HCT116 (cell line): Measurements from ENCODE around the gene BST2.

Source experiments
- CTCF ChIP-seq, 3 experiments: fragments of 200-600 bp in 1 of 3; sonication (generic) in 1 of 3; IDR thresholded peaks in 2 of 3; conservative IDR thresholded peaks in 1 of 3; 2 replicates each; pipeline ENCODE4 v1.5.1; 2012 to 2017; ENCODE audit warnings: low read depth in 2 of 3, low read length in 2 of 3, antibody characterized with exemption in 1 of 3, borderline replicate concordance in 1 of 3, control low read depth in 1 of 3, mild to moderate bottlenecking in 1 of 3, mixed read lengths in 1 of 3, mixed run types in 1 of 3, moderate library complexity in 1 of 3; ENCODE audit not compliant: insufficient read depth in 1 of 3
- POLR2A ChIP-seq: IDR thresholded peaks from 2 replicates; pipeline ENCODE4 v1.7.0; 2011; ENCODE audit warnings: borderline replicate concordance; ENCODE audit not compliant: insufficient read depth, insufficient read length; ENCODE audit errors: extremely low read depth
- SIN3A ChIP-seq: IDR thresholded peaks from 2 replicates; pipeline ENCODE4 v1.6.1; 2012; ENCODE audit warnings: low read depth
- SRF ChIP-seq: IDR thresholded peaks from 2 replicates; pipeline ENCODE4 v1.6.1; 2012; ENCODE audit warnings: low read depth
- TCF7L2 ChIP-seq: IDR thresholded peaks from 2 replicates; pipeline ENCODE4 v1.7.0; 2011; ENCODE audit warnings: borderline replicate concordance, inconsistent platforms; ENCODE audit not compliant: insufficient read depth, insufficient read length; ENCODE audit errors: extremely low read depth

DNA sequence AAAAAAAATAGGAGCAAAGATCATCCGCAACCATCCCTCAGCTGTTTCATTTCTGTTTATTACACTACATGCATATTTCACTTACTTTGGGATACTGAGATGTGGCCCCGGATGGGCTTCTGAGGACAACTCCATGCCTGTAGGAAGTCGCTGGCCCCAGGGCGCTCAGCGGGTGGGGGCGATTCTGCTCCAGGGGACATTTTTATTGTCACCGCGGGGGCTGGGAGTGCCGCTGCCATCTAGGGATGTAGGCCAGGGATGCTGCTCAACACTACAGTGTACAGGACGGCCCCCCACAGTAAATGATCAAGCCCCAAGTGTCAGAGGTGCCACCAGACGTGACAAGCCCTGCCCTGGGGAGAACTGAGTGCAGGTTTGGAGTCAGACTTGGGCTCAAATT, 6.4 kb upstream of the BST2 start:
- no peak for TF ChIP-seq SRF
- TF ChIP-seq CTCF (IDR thresholded peaks at IDR 0.05 in 2 of 3, conservative IDR thresholded peaks at IDR 0.05 in 1 of 3; ENCODE audit: borderline replicate concordance in 1 of 3, insufficient read depth in 1 of 3, low read depth in 2 of 3, low read length in 2 of 3), result no peak
- TF ChIP-seq TCF7L2, result no peak
- no peak for TF ChIP-seq SIN3A
- no peak for TF ChIP-seq POLR2A
